ENCODE measurements around the gene EHD4. TPM values are rescaled to one million over a fixed set of nuclear protein-coding genes. Genes with fewer than 3 reads are reported as not detected.

The EHD4 gene
- total RNA-seq, 3 donors from 2014 or later, result 26.4 to 39.0 (median 35.0) TPM

- TF ChIP-seq CTCF (IDR thresholded peaks at IDR 0.05), result no peak
- intact Hi-C loops (cut with DNase I, micrococcal nuclease), result no loop called here
- Histone ChIP-seq H3K4me1 (ENCODE audit: low read depth) (no peaks in the 10 kb centered on the region), H3K36me3 (ENCODE audit: low read depth) (no peaks in the 10 kb centered on the region), H3K9me3 (no peaks in the 10 kb centered on the region), H3K4me3 (no peak overlapping the region)
- peak in 1 of 3 donors; percentile 9 for DNase-seq
- no peak for ATAC-seq
Measured at GRCh38 chr15:41990691-41991090, 18.3 kb upstream of the EHD4 start.

GRCh38 chr15:41990243-41990605 lies 17.9 kb upstream of the EHD4 start:
- intact Hi-C loops (cut with DNase I, micrococcal nuclease), result no loop called here
- TF ChIP-seq CTCF (IDR thresholded peaks at IDR 0.05), result no peak
- Histone ChIP-seq H3K4me3 (no peak overlapping the region), H3K36me3 (ENCODE audit: low read depth) (no peaks in the 10 kb centered on the region), H3K4me1 (ENCODE audit: low read depth) (no peaks in the 10 kb centered on the region), H3K9me3 (no peaks in the 10 kb centered on the region)
- peak in 1 of 3 donors; percentile 24 for DNase-seq
- ATAC-seq, result no peak

- peak; percentile 96 for ATAC-seq
- Histone ChIP-seq H3K4me1 (ENCODE audit: low read depth) (no peaks in the 10 kb centered on the region), H3K4me3 (no peak overlapping the region), H3K9me3 (no peaks in the 10 kb centered on the region), H3K36me3 (ENCODE audit: low read depth) (no peaks in the 10 kb centered on the region)
- peak; percentile 99 for TF ChIP-seq CTCF (IDR thresholded peaks at IDR 0.05)
- intact Hi-C loops (cut with DNase I, micrococcal nuclease), result loop anchor here (5.0 to 10.0 kb wide), 2 partner anchors 68 to 95 kb away; no protein-coding TSS in a partner anchor
- DNase-seq, result peak; percentile 82 to 94 (median 92)
Measured at GRCh38 chr15:41989573-41990242, 17.4 kb upstream of the EHD4 start.

GRCh38 chr15:41988896-41989572 lies 16.7 kb upstream of the EHD4 start:
- intact Hi-C loops (cut with DNase I, micrococcal nuclease), result loop anchor here (5.0 to 10.0 kb wide), 2 partner anchors 68 to 96 kb away; no protein-coding TSS in a partner anchor

GRCh38 chr15:41987925-41988275 lies 15.5 kb upstream of the EHD4 start:
- DNase-seq (no peak), ATAC-seq (no peak)
- Histone ChIP-seq H3K9me3 (no peaks in the 10 kb centered on the region), H3K4me3 (no peak overlapping the region), H3K4me1 (ENCODE audit: low read depth) (peaks cover 2% of the 10 kb centered on the region), H3K36me3 (ENCODE audit: low read depth) (no peaks in the 10 kb centered on the region)
- no peak for TF ChIP-seq CTCF (IDR thresholded peaks at IDR 0.05)
- intact Hi-C loops (cut with DNase I, micrococcal nuclease), result loop anchor here (5.0 to 10.0 kb wide), 2 partner anchors 69 to 97 kb away; no protein-coding TSS in a partner anchor

More at GRCh38 chr15:41988896-41989572, 16.7 kb upstream of the EHD4 start:
- DNase-seq (no peak), ATAC-seq (no peak)
- Histone ChIP-seq H3K36me3 (ENCODE audit: low read depth) (no peaks in the 10 kb centered on the region), H3K9me3 (no peaks in the 10 kb centered on the region), H3K4me1 (ENCODE audit: low read depth) (no peaks in the 10 kb centered on the region), H3K4me3 (no peak overlapping the region)
- no peak for TF ChIP-seq CTCF (IDR thresholded peaks at IDR 0.05)
